ENCODE data around the gene CDKN2AIP.
"Not testable (repeated sequence)": the region's sequence is repeated elsewhere in the genome, so short reads cannot be mapped to it uniquely, and the experiment has no call there.

CDKN2AIP gene

DNA sequence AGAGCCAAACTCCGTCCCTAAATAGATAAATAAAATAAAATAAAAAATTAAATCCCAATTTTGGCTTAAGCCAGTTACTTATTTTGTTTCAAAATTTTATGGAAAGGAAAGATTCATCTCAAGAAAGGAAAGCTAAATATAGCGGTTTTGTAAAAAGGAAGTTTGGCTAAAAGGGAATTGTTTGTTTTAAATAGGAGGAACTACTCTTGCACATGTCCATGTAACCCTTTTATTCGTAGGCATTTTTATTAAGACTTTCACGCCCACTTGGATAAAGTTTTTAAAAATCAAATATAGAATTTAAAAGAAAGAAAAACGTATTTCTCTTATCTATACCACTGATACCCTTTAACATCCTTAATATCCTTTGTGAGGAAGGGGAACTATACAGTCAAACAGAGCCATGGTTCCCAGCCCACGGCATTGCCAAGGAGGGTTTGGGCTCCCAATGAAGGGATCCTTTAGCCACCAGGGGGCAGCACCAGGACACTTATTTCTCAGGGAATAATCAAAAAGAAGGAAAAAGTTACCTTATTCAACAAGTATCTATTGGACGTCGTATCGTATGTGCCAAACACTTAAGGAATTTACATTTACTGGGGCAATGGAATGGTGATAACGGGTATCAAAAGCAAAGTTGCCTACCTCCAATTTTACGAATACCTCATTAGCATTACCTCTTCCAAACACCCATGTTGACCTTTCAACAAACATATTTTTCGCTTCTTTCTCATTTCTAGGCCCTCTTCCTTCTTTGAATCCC is 27.7 kb downstream of the CDKN2AIP start:
- TF ChIP-seq, protein P1, sequence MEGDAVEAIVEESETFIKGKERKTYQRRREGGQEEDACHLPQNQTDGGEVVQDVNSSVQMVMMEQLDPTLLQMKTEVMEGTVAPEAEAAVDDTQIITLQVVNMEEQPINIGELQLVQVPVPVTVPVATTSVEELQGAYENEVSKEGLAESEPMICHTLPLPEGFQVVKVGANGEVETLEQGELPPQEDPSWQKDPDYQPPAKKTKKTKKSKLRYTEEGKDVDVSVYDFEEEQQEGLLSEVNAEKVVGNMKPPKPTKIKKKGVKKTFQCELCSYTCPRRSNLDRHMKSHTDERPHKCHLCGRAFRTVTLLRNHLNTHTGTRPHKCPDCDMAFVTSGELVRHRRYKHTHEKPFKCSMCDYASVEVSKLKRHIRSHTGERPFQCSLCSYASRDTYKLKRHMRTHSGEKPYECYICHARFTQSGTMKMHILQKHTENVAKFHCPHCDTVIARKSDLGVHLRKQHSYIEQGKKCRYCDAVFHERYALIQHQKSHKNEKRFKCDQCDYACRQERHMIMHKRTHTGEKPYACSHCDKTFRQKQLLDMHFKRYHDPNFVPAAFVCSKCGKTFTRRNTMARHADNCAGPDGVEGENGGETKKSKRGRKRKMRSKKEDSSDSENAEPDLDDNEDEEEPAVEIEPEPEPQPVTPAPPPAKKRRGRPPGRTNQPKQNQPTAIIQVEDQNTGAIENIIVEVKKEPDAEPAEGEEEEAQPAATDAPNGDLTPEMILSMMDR (IDR thresholded peaks at IDR 0.05; ENCODE audit: low read depth, low read length, missing control alignments) = peak; percentile 73
- peak; percentile 8 for DNase-seq (ENCODE audit: low read depth)
- no peak overlapping the region for H3K4me3 ChIP-seq (ENCODE audit: low read depth, low read length)

DNA sequence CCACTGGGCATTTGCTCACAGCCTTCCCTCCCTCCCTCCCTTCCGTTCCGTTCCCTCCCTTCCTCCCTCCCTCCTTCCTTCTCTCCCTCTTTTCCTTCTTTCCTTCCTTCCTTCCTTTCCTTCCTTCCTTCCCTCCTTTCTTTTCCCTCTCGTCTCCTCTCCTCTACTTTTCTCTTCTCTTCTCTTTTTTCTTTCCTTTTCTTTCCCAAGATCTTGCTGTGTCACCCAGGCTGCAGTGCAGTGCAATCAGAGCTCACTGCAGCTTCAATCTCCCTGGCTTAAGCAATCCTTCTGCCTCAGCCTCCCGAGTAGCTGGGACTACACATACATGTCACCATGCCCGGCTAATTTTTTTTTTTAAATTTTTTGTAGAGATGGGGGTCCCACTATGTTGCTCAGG is 33.7 kb downstream of the CDKN2AIP start:
- no peak overlapping the region for H3K4me3 ChIP-seq (ENCODE audit: low read depth, low read length)
- TF ChIP-seq, protein P1 (IDR thresholded peaks at IDR 0.05; ENCODE audit: low read depth, low read length, missing control alignments) = no peak
- no peak for DNase-seq (ENCODE audit: low read depth)

DNA sequence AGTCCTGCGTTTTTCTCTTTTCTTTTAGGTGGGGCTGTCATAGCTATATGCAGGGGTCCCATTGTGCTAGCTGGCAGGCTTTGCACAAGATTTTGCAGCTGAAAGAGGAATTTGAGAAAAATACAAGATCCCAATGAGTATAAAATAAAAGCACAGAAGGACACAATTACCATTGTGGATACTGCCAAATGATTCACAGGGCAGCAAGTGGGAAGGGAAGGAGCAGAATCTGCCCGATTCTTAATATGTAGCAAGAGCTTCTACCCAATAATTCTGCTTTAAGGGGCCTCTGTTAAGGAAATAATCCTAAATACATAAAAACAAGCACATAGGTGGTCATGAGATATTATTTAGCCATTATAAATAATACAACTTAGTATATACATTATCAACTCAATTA is 34.5 kb downstream of the CDKN2AIP start:
- DNase-seq (ENCODE audit: low read depth) = no peak
- H3K4me3 ChIP-seq (ENCODE audit: low read depth, low read length) = no peak overlapping the region
- TF ChIP-seq, protein P1 (IDR thresholded peaks at IDR 0.05; ENCODE audit: low read depth, low read length, missing control alignments) = no peak

GRCh38 chr4:183482515-183483095 is 38.2 kb downstream of the CDKN2AIP start:
- not testable (repeated sequence) for DNase-seq (ENCODE audit: low read depth); H3K4me3 ChIP-seq (ENCODE audit: low read depth, low read length)

DNA sequence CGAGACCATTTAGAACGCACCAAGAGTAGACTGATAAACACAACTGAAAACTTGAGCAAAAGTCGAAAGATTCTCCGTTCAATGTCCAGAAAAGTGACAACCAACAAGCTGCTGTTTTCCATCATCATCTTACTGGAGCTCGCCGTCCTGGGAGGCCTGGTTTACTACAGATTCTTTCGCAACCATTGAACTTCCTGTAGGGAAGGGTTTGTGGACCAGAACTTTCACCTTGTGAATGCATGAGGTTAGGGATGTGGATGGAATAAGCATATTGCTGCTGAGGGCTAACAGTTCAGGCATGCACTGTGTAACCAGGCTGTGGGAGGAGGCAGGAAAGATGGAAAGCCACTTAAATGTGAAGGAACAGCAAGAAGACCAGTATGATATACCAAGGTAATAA is 39.6 kb downstream of the CDKN2AIP start:
- H3K4me3 ChIP-seq (ENCODE audit: low read depth, low read length) = no peak overlapping the region
- TF ChIP-seq, protein P1 (IDR thresholded peaks at IDR 0.05; ENCODE audit: low read depth, low read length, missing control alignments) = no peak
- DNase-seq (ENCODE audit: low read depth) = no peak

DNA sequence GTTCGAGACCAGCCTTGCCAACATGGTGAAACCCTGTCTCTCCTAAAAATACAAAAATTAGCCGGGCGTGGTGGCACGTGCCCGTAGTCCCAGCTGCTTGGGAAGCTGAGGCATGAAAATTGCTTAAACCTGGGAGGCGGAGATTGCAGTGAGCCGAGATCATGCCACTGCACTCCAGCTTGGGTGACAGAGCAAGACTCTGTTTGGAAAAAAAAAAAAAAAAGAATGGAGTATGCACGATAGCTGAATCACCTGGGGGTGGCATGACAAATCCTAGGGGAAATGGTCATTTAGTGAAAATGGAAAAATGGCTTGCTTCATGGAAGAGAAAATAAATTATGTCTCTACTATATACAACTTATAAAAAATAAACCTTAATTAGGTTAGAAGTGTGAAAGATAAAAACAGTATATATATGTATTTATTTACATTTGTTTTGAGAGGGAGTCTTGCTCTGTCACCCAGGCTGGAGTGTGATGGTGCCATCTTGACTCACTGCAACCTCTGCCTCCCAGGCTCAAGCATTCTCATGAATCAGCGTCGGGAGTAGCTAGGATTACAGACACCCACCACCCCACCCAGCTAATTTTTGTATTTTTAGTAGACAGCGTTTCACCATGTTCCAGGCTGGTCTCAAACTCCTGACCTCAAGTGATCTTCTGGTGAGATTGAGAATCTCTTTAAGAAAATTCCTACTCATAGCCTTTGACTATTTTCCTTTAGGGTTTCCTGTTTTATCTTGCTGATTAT is 41.1 kb downstream of the CDKN2AIP start:
- H3K4me3 ChIP-seq (ENCODE audit: low read depth, low read length) = no peak overlapping the region
- TF ChIP-seq, protein P1 (IDR thresholded peaks at IDR 0.05; ENCODE audit: low read depth, low read length, missing control alignments) = no peak
- no peak for DNase-seq (ENCODE audit: low read depth)

- DNase-seq (ENCODE audit: low read depth) = no peak
Measured at GRCh38 chr4:183492791-183493222, 48.4 kb downstream of the CDKN2AIP start.

More at GRCh38 chr4:183492791-183493222, 48.4 kb downstream of the CDKN2AIP start:
- H3K4me3 ChIP-seq (ENCODE audit: low read depth, low read length) = no peak overlapping the region
- TF ChIP-seq, protein P1 (IDR thresholded peaks at IDR 0.05; ENCODE audit: low read depth, low read length, missing control alignments) = no peak
